ENCODE measurements around the gene HOXD4. TPM values are rescaled to one million over a fixed set of nuclear protein-coding genes. Genes with fewer than 3 reads are reported as not detected.

HOXD4 gene
- total RNA-seq, 4 donors from 2014 or later: 2.2 to 2.6 TPM; not detected in 2

DNA sequence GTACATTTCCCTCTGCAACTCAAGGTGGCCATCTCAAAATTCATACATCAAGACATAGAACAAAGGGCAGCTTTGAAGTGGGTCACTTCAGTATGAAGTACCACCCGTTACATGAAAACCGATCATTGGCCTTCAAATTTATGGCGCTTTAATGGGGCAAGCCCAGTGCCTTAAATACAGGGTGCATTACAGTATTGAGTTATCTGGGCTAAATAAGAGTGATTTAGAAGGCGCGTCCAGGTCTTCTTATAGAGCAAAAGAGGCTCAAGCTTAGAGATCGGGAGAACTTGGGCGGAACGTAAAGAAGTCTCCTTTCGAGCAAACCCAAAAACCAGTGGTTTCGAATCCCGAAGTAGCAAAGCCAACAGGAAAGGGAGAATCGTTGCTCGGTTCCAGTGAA is 12.9 kb downstream of the HOXD4 start:
- intact Hi-C loops (cut with DNase I; ENCODE audit: low total_unique reads): no loop called here
- no peak for DNase-seq (ENCODE audit: low spot score in 2 of 2)
- H3K4me3 ChIP-seq (ENCODE audit: low read depth, poor library complexity, severe bottlenecking): no peak overlapping the region
- WGBS, 2 donors: 45 to 58% methylated on average over 13 of the region's 13 CpGs
- no peak for TF ChIP-seq POLR2A (IDR thresholded peaks at IDR 0.05)
- TF ChIP-seq, protein P1, sequence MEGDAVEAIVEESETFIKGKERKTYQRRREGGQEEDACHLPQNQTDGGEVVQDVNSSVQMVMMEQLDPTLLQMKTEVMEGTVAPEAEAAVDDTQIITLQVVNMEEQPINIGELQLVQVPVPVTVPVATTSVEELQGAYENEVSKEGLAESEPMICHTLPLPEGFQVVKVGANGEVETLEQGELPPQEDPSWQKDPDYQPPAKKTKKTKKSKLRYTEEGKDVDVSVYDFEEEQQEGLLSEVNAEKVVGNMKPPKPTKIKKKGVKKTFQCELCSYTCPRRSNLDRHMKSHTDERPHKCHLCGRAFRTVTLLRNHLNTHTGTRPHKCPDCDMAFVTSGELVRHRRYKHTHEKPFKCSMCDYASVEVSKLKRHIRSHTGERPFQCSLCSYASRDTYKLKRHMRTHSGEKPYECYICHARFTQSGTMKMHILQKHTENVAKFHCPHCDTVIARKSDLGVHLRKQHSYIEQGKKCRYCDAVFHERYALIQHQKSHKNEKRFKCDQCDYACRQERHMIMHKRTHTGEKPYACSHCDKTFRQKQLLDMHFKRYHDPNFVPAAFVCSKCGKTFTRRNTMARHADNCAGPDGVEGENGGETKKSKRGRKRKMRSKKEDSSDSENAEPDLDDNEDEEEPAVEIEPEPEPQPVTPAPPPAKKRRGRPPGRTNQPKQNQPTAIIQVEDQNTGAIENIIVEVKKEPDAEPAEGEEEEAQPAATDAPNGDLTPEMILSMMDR (IDR thresholded peaks at IDR 0.05): no peak

GRCh38 chr2:176164611-176165369 is 13.4 kb downstream of the HOXD4 start:
- TF ChIP-seq, protein P1 (IDR thresholded peaks at IDR 0.05): no peak
- TF ChIP-seq POLR2A (IDR thresholded peaks at IDR 0.05): no peak
- intact Hi-C loops (cut with DNase I; ENCODE audit: low total_unique reads): no loop called here
- WGBS, 2 donors: 41 to 52% methylated on average over 52 of the region's 52 CpGs
- peak in 1 of 2 donors; percentile 59 for DNase-seq (ENCODE audit: low spot score in 2 of 2)
- no peak overlapping the region for H3K4me3 ChIP-seq (ENCODE audit: low read depth, poor library complexity, severe bottlenecking)

DNA sequence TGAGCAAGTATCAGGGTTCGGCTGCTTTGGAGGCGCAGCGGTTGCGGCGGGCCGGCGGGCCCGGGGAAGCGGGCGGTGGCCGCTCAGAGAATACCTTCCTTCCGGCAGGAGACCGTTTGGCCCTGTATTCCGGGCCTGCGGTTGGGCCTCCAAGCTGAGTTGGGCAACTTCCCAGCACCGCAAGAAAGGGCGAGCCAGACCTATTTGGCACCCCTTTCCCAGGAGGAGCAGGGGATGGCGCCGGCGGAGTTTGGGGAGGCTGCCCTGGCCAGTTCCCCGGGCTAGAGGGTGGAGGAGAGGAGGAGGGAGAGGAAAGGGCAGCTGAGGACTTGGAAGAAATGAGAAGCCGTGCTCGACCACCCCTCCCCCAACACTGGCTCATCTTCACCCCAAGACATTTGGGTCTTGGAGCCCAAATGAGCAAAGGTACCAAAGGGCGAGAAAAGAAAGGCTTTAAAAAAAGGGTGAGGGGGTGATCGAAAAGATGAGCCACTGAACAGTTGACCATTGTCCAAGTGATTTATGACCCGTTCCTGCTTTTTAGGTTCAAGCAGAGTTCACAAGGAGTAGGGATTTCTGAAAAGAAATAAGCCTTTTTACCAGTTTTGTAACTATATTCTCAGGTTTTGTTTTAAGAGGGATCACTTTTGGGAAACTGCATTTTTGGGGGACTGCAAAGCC is 14.2 kb downstream of the HOXD4 start:
- no peak overlapping the region for H3K4me3 ChIP-seq (ENCODE audit: low read depth, poor library complexity, severe bottlenecking)
- no peak for TF ChIP-seq POLR2A (IDR thresholded peaks at IDR 0.05)
- TF ChIP-seq, protein P1 (IDR thresholded peaks at IDR 0.05): no peak
- WGBS, 2 donors: 45 to 55% methylated on average over 26 of the region's 26 CpGs
- intact Hi-C loops (cut with DNase I; ENCODE audit: low total_unique reads): no loop called here
- peak in 1 of 2 donors; percentile 75 for DNase-seq (ENCODE audit: low spot score in 2 of 2)

GRCh38 chr2:176166272-176166671 is 14.9 kb downstream of the HOXD4 start:
- TF ChIP-seq, protein P1 (IDR thresholded peaks at IDR 0.05): no peak
- no peak for TF ChIP-seq POLR2A (IDR thresholded peaks at IDR 0.05)
- no peak overlapping the region for H3K4me3 ChIP-seq (ENCODE audit: low read depth, poor library complexity, severe bottlenecking)
- no peak for DNase-seq (ENCODE audit: low spot score in 2 of 2)
- 45 to 58% methylated on average over 2 of the region's 2 CpGs for WGBS, 2 donors
- intact Hi-C loops (cut with DNase I; ENCODE audit: low total_unique reads): no loop called here

DNA sequence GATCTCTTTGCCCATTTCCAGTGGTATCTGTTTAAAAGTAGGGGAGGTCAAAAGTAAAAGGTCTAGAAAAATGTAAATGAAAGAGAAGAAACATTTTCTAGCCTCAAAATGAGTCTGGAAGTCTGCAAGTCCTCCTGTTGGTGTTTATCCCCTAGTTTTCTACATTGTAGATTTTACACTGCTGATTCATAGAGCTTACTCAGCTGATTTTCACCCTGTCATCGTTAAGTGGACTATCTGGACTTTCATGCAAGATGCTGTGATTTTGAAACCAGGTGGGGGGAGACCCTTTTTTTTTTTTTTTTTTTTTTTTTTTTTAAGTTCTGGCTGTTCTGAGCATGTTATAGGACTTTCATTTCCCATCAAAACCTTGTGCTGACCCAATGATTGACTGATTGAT is 16.0 kb downstream of the HOXD4 start:
- DNase-seq (ENCODE audit: low spot score in 2 of 2): no peak
- intact Hi-C loops (cut with DNase I; ENCODE audit: low total_unique reads): no loop called here
- H3K4me3 ChIP-seq (ENCODE audit: low read depth, poor library complexity, severe bottlenecking): no peak overlapping the region
- WGBS, 2 donors: 70 to 78% methylated on average over 1 of the region's 1 CpG
- no peak for TF ChIP-seq POLR2A (IDR thresholded peaks at IDR 0.05)
- TF ChIP-seq, protein P1 (IDR thresholded peaks at IDR 0.05): no peak

Measured in lower leg skin (tissue), 4 donors.